ENCODE results near the gene RAB11FIP4. TPM values are rescaled to one million over a fixed set of nuclear protein-coding genes. Genes with fewer than 3 reads are reported as not detected.

Gene RAB11FIP4
- total and polyA plus RNA-seq, 8 donors, result 4.7 to 121 (median 11.7) TPM

GRCh38 chr17:31397256-31397939, 5.9 kb downstream of the RAB11FIP4 start:
- Histone ChIP-seq H3K4me1 (peaks cover under 1 to 3% (median 3%) of the 10 kb centered on the region in 4 donors), H3K27ac (no peak overlapping the region), H3K4me3 (no peak overlapping the region), H3K27me3 (peaks cover 5 to 52% (median 16%) of the 10 kb centered on the region in 3 donors), H3K9me3 (no peaks in the 10 kb centered on the region), H3K36me3 (no peaks in the 10 kb centered on the region)
- DNase-seq, result no peak
- 72 to 81% (median 78%) methylated on average over 7 to 8 of the region's 8 CpGs for WGBS, 5 donors
- TF ChIP-seq, protein P1, sequence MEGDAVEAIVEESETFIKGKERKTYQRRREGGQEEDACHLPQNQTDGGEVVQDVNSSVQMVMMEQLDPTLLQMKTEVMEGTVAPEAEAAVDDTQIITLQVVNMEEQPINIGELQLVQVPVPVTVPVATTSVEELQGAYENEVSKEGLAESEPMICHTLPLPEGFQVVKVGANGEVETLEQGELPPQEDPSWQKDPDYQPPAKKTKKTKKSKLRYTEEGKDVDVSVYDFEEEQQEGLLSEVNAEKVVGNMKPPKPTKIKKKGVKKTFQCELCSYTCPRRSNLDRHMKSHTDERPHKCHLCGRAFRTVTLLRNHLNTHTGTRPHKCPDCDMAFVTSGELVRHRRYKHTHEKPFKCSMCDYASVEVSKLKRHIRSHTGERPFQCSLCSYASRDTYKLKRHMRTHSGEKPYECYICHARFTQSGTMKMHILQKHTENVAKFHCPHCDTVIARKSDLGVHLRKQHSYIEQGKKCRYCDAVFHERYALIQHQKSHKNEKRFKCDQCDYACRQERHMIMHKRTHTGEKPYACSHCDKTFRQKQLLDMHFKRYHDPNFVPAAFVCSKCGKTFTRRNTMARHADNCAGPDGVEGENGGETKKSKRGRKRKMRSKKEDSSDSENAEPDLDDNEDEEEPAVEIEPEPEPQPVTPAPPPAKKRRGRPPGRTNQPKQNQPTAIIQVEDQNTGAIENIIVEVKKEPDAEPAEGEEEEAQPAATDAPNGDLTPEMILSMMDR (IDR thresholded peaks at IDR 0.05), result no peak
- no peak for TF ChIP-seq POLR2A (IDR thresholded peaks at IDR 0.05)
- no peak for TF ChIP-seq POLR2AphosphoS5 (IDR thresholded peaks at IDR 0.05)
- TF ChIP-seq EP300 (IDR thresholded peaks at IDR 0.05), result no peak
- intact Hi-C loops (cut with DNase I; ENCODE audit: low total_unique reads), result no loop called here

DNA sequence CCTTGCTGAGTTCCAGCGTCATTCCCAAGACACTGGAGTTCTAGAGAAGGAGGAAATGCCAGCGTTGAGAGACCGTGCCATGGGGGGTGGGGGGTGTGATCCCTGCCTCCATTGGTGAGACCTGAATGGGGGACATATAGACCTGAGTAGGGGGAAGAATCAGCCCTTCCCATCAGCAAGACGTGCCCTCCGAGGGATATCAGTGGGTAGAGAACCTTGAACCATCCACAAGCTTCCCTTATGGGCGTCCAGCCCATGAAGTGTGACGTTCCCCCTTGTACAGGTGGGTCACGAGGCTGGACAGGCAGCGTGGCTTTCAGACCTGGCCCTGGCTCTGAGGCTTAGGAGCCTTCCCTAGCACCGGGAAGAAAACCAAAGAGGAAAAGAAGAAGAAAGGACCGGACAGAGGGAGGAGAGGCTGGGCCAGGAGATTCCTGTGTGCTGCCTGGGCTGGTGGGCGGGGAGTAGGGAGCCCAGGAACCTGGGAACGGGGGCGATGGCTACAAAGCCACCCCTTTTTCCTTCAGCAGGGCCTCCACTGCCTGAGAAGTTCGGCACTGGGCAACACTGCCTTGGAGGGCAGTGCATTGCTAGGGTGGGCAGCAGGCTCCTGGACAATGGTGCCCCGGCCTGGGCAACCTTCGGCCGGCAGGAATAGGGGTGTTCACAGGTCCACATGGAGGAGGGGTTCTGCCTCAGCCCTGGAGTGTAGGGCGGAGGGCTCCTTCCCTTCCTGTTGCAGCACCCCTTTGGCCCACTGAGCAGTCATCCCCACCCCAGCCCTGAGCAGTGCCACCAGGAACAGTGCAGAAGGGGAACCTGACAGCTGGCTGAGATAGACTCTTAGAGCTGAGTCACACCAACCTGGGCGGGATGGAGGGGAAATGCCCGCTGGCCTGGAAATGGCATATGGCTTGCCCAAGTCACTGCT, 7.2 kb downstream of the RAB11FIP4 start:
- no peaks in the 10 kb centered on the region for H3K9me3 ChIP-seq
- H3K4me3 ChIP-seq, result no peak overlapping the region
- no peak for DNase-seq
- H3K4me1 ChIP-seq, result no peaks in the 10 kb centered on the region
- intact Hi-C loops (cut with DNase I; ENCODE audit: low total_unique reads), result no loop called here
- WGBS, 5 donors, result 78 to 80% (median 79%) methylated on average over 19 to 21 of the region's 21 CpGs
- TF ChIP-seq POLR2A (IDR thresholded peaks at IDR 0.05) (no peak), EP300 (IDR thresholded peaks at IDR 0.05) (no peak), POLR2AphosphoS5 (IDR thresholded peaks at IDR 0.05) (no peak)
- TF ChIP-seq, protein P1 (IDR thresholded peaks at IDR 0.05), result no peak
- H3K27me3 ChIP-seq, result peaks cover 0 to 39% (median 3%) of the 10 kb centered on the region in 3 donors
- no peaks in the 10 kb centered on the region for H3K36me3 ChIP-seq
- no peak overlapping the region for H3K27ac ChIP-seq

DNA sequence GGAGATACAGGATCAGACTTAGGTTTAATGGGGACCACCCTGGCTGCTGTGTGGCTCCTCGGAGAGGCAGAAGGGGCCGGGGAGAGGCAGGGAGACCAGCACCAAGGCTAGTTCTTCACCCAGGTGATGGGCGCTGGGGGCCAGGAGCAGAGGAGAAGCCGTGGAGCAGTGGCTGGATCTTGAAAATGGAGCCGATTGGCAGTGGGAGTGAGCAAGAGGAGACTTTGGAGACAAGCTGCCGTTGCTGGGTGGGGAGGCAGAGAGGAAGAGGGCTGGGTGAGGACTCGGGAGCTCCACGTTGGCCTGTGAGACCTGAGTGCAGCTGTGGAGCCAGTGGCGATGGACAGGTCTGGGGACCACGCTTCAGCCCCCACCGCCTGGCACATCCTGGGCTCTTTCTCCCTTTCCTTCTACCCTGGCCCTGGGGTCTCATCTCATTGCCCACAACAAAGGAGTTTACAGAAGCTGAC, 9.0 kb downstream of the RAB11FIP4 start:
- peaks cover 0 to 20% (median 0%) of the 10 kb centered on the region in 3 donors for H3K27me3 ChIP-seq
- H3K27ac ChIP-seq, result no peak overlapping the region
- H3K9me3 ChIP-seq, result no peaks in the 10 kb centered on the region
- H3K4me3 ChIP-seq, result no peak overlapping the region
- 58 to 64% (median 63%) methylated on average over 11 of the region's 11 CpGs for WGBS, 5 donors
- H3K36me3 ChIP-seq, result no peaks in the 10 kb centered on the region
- H3K4me1 ChIP-seq, result no peaks in the 10 kb centered on the region
- DNase-seq, result no peak
- TF ChIP-seq, protein P1 (IDR thresholded peaks at IDR 0.05), result no peak
- TF ChIP-seq POLR2A (IDR thresholded peaks at IDR 0.05) (no peak), EP300 (IDR thresholded peaks at IDR 0.05) (no peak), POLR2AphosphoS5 (IDR thresholded peaks at IDR 0.05) (no peak)
- intact Hi-C loops (cut with DNase I; ENCODE audit: low total_unique reads), result no loop called here

- no peaks in the 10 kb centered on the region for H3K9me3 ChIP-seq
- H3K4me1 ChIP-seq, result no peaks in the 10 kb centered on the region
- intact Hi-C loops (cut with DNase I; ENCODE audit: low total_unique reads), result no loop called here
- WGBS, 5 donors, result 83 to 91% (median 87%) methylated on average over 11 of the region's 11 CpGs
- H3K4me3 ChIP-seq, result no peak overlapping the region
- no peak overlapping the region for H3K27ac ChIP-seq
- no peak for TF ChIP-seq POLR2A (IDR thresholded peaks at IDR 0.05)
- TF ChIP-seq POLR2AphosphoS5 (IDR thresholded peaks at IDR 0.05), result no peak
- TF ChIP-seq, protein P1 (IDR thresholded peaks at IDR 0.05), result no peak
- no peak for TF ChIP-seq EP300 (IDR thresholded peaks at IDR 0.05)
- no peak for DNase-seq
- no peaks in the 10 kb centered on the region for H3K36me3 ChIP-seq
- H3K27me3 ChIP-seq, result peaks cover 0 to 13% (median 0%) of the 10 kb centered on the region in 3 donors
Measured at GRCh38 chr17:31401456-31402254, 10.2 kb downstream of the RAB11FIP4 start.

All from stomach (tissue), 9 donors.